Heart left ventricle (tissue), 16 donors: ENCODE measurements around the gene MORC1. TPM values are rescaled to one million over a fixed set of nuclear protein-coding genes. Genes with fewer than 3 reads are reported as not detected.

Experiments used
- ATAC-seq, 4 donors: fragments of 200-7000 bp; cut with Tn5 transposase; one replicate each; pipeline ENCODE4 v1.9.1; 2020 to 2022; ENCODE audit warnings: moderate library complexity in 4 of 4, mild to moderate bottlenecking in 3 of 4, moderate number of reproducible peaks in 1 of 4
- DNase-seq, 5 donors: peaks; one replicate each; pipeline ENCODE4 v3.0.0-alpha.2; 2020
- H3K27ac ChIP-seq, 12 donors: fragments of 200-600 bp; sonication (generic) in 4 of 12; one replicate each; pipeline versions ENCODE4 v1.5.0 to v1.8.0; 2016 to 2022; ENCODE audit warnings: mild to moderate bottlenecking in 2 of 12
- H3K27me3 ChIP-seq, 9 donors: fragments of 200-600 bp; sonication (generic) in 2 of 9; one replicate each; pipeline versions ENCODE4 v1.5.1 to v1.8.0; 2016 to 2022; ENCODE audit warnings: mild to moderate bottlenecking in 3 of 9
- H3K36me3 ChIP-seq, 9 donors: fragments of 200-600 bp; sonication (generic) in 2 of 9; one replicate each; pipeline versions ENCODE4 v1.5.0 to v1.8.0; 2018 to 2022; ENCODE audit warnings: mild to moderate bottlenecking in 2 of 9
- H3K4me1 ChIP-seq, 12 donors: fragments of 200-600 bp; sonication (generic) in 4 of 12; one replicate each; pipeline versions ENCODE4 v1.5.0 to v1.8.0; 2016 to 2022; ENCODE audit warnings: mild to moderate bottlenecking in 3 of 12
- H3K4me3 ChIP-seq, 12 donors: fragments of 200-600 bp; sonication (generic) in 4 of 12; one replicate each; pipeline versions ENCODE4 v1.5.0 to v1.8.0; 2017 to 2022; ENCODE audit warnings: mild to moderate bottlenecking in 9 of 12, moderate library complexity in 4 of 12
- H3K9me3 ChIP-seq, 12 donors: fragments of 200-600 bp; sonication (generic) in 4 of 12; one replicate each; pipeline versions ENCODE4 v1.5.0 to v1.8.0; 2016 to 2022; ENCODE audit warnings: mild to moderate bottlenecking in 1 of 12
- POLR2A ChIP-seq, 2 donors: fragments of 450-650 bp; IDR thresholded peaks; one replicate each; pipeline ENCODE4 v1.6.1; 2017; ENCODE audit warnings: antibody characterized with exemption in 2 of 2, mild to moderate bottlenecking in 2 of 2, moderate library complexity in 2 of 2
- WGBS, 4 donors: extraction: QIAGEN DNeasy Blood & Tissue Kit in 2 of 4; methylation state at CpG; one replicate each; pipeline versions ENCODE4 v1.1.5 to v1.1.7; 2013 to 2018; 5-methylcytosine and 5-hydroxymethylcytosine counted together
- intact Hi-C, 10 donors: fragments of 100-400 bp; cut with DNase I; formaldehyde crosslinking; loops; one replicate each; pipeline versions ENCODE4 v1.11.1 to v1.14.2; 2022
- polyA plus RNA-seq, 2 donors: library from polyadenylated mRNA; stranded (reverse); fragments of 200-250 nt; gene quantifications; one replicate each; pipeline ENCODE4 v1.2.3, GENCODE V29; 2013
- total RNA-seq, 9 donors: library from RNA; depleted of rRNA in 2 of 9; stranded (reverse); fragments of >200 nt in 2 of 9; fragmentation: NEBNext Ultra II Directional in 3 of 9; extraction: Animal tissue kit (Norgen Biotek cat#: 25700) in 3 of 9; gene quantifications; one replicate each; pipeline versions ENCODE4 v1.1.0 to v1.2.4, GENCODE V29; 2016 to 2023
- TF ChIP-seq, protein P1 (sequence below), 12 donors: fragments of 200-600 bp; sonication (generic) in 4 of 12; IDR thresholded peaks; one replicate each; pipeline versions ENCODE4 v1.5.0 to v1.8.0; 2018 to 2022; ENCODE audit warnings: antibody characterized with exemption in 12 of 12, mild to moderate bottlenecking in 5 of 12
- donor health status: ischemic (EF 13 %, LVEDD 7.1; RV severe dilation, severe dysfunction).
- donor health status: healthy with polysubstance abuse.
- donor health status: DM: no; HTN: yes; CAD: no.
- donor health status: DM: no; HTN: no; CAD: no.
- donor health status: ischemic (EF 25% LVEDD 6.9; RV normal size, moderate dysfunction).
- donor health status: ischemic (EF 25% LVEDD 5.7; RV mildly dilated, moderate dysfunction).
- donor health status: healthy.
- donor health status: DM: yes; HTN: yes; CAD: no.
- donor health status: ischemic (EF 35%, LVEDD 5.7; RV mildly dilated, moderate dysfunction).
- donor health status: nonischemic (EF 11% LVEDD 7.7; RV severe dilation, severe dysfunction).
- donor health status: DM: yes; HTN: yes; CAD: no.
- donor health status: PGD.
- donor health status: ischemic (EF 29% LVEDD 5.4; RV normal size, mild dysfunction).
- donor health status: nonischemic (EF 23%, LVEDD 6.1; RV moderate dilation, normal function).

The MORC1 gene
- total and polyA plus RNA-seq, 11 donors = not detected

DNA sequence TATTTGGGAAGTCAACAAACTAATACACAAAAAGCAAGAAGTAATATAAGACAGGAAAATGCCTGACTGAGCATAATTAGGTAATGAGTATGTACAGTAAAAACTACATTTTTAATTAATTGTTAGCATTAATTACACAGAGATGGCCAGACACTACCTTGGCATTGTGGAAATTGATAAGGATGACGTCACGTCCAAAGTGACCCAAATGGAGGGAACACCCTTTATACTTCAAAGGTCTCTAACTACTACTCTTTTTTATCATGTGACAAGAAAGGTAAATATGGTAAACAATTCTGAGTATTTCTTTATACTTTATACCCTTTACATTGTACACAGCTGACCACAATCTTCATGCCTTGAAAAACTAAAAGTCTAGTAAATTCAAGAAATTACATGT lies 141.9 kb downstream of the MORC1 start:
- Histone ChIP-seq H3K4me1 (no peaks in the 10 kb centered on the region), H3K4me3 (no peak overlapping the region), H3K36me3 (no peaks in the 10 kb centered on the region), H3K27me3 (no peaks in the 10 kb centered on the region), H3K9me3 (no peaks in the 10 kb centered on the region), H3K27ac (no peak overlapping the region)
- TF ChIP-seq POLR2A (IDR thresholded peaks at IDR 0.05) = no peak
- intact Hi-C loops = no loop called here
- WGBS, 4 donors = 39 to 93% (median 68%) methylated on average over 2 of the region's 2 CpGs
- ATAC-seq (no peak), DNase-seq (no peak)

DNA sequence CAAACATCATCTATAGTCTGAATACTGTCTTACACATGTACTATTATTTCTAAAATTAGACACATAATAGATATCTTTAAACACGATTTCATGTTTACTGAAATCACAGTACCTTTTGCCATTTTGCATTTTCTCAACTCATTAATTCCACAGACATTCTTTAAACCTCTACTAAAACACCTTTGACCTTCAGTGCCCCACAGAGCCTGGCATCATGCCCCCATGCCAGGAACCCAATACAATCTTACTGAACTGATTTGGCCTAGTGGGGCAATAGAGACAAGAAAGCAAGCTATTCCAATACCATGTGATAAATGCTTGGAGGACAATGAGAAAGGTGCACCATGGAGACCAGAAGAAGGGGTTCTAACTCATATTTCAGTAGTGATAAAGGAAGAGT lies 144.9 kb downstream of the MORC1 start:
- TF ChIP-seq POLR2A (IDR thresholded peaks at IDR 0.05) = no peak
- TF ChIP-seq, protein P1, sequence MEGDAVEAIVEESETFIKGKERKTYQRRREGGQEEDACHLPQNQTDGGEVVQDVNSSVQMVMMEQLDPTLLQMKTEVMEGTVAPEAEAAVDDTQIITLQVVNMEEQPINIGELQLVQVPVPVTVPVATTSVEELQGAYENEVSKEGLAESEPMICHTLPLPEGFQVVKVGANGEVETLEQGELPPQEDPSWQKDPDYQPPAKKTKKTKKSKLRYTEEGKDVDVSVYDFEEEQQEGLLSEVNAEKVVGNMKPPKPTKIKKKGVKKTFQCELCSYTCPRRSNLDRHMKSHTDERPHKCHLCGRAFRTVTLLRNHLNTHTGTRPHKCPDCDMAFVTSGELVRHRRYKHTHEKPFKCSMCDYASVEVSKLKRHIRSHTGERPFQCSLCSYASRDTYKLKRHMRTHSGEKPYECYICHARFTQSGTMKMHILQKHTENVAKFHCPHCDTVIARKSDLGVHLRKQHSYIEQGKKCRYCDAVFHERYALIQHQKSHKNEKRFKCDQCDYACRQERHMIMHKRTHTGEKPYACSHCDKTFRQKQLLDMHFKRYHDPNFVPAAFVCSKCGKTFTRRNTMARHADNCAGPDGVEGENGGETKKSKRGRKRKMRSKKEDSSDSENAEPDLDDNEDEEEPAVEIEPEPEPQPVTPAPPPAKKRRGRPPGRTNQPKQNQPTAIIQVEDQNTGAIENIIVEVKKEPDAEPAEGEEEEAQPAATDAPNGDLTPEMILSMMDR (IDR thresholded peaks at IDR 0.05) = no peak
- intact Hi-C loops = no loop called here
- H3K36me3 ChIP-seq = no peaks in the 10 kb centered on the region
- H3K4me1 ChIP-seq = no peaks in the 10 kb centered on the region
- H3K9me3 ChIP-seq = no peaks in the 10 kb centered on the region
- ATAC-seq (no peak), DNase-seq (no peak)
- H3K27me3 ChIP-seq = no peaks in the 10 kb centered on the region
- H3K4me3 ChIP-seq = no peak overlapping the region
- no peak overlapping the region for H3K27ac ChIP-seq
- WGBS, 4 donors = 68 to 76% (median 69%) methylated on average over 1 of the region's 1 CpG

DNA sequence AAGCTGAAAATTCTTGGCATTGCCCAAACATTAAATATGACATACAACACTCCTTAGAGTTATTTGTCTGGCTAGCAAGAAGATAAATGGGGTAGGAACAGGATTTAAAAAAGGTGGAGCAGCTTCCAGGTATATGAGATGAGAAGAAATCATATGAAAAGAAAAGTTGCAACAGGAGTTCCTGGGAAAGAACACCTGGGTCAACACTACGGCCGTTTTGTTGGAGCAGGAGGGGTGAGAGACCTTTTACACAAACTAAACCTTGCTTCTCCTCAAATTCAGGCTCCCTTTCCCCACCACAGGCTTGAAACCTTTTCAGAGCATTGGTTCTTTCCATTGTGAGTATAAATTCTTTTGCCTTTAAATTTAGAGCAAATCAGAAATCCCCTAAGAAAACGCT lies 145.5 kb downstream of the MORC1 start:
- Histone ChIP-seq H3K27ac (no peak overlapping the region), H3K9me3 (no peaks in the 10 kb centered on the region), H3K4me3 (no peak overlapping the region), H3K27me3 (no peaks in the 10 kb centered on the region), H3K4me1 (no peaks in the 10 kb centered on the region), H3K36me3 (no peaks in the 10 kb centered on the region)
- ATAC-seq (no peak), DNase-seq (no peak)
- 80 to 87% (median 84%) methylated on average over 3 of the region's 3 CpGs for WGBS, 4 donors
- intact Hi-C loops = no loop called here
- TF ChIP-seq, protein P1 (IDR thresholded peaks at IDR 0.05) = no peak
- no peak for TF ChIP-seq POLR2A (IDR thresholded peaks at IDR 0.05)

DNA sequence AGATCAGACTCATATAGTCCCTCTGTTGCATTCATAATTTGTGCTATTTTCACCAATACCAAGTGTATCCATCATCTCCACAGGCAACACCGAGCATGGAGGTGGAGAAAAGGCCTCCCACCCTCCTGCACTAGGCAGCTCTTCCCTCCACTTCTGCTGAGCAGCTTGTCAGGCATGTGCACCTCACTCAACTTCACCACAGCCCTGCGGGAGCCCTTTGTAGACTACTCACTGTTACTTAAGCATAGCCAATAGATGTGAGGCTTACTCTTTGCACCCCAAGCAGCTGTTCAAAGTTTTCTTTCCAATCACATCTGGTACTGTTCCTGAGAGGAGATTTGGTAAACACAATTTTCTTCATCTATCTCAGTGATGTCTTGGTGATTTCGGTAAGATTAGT lies 147.4 kb downstream of the MORC1 start:
- ATAC-seq (no peak), DNase-seq (no peak)
- intact Hi-C loops = no loop called here
- H3K27me3 ChIP-seq = no peaks in the 10 kb centered on the region
- H3K36me3 ChIP-seq = no peaks in the 10 kb centered on the region
- 54 to 56% (median 56%) methylated on average over 3 of the region's 3 CpGs for WGBS, 4 donors
- no peak overlapping the region for H3K27ac ChIP-seq
- no peaks in the 10 kb centered on the region for H3K4me1 ChIP-seq
- no peak overlapping the region for H3K4me3 ChIP-seq
- no peaks in the 10 kb centered on the region for H3K9me3 ChIP-seq
- no peak for TF ChIP-seq POLR2A (IDR thresholded peaks at IDR 0.05)
- TF ChIP-seq, protein P1 (IDR thresholded peaks at IDR 0.05) = no peak

DNA sequence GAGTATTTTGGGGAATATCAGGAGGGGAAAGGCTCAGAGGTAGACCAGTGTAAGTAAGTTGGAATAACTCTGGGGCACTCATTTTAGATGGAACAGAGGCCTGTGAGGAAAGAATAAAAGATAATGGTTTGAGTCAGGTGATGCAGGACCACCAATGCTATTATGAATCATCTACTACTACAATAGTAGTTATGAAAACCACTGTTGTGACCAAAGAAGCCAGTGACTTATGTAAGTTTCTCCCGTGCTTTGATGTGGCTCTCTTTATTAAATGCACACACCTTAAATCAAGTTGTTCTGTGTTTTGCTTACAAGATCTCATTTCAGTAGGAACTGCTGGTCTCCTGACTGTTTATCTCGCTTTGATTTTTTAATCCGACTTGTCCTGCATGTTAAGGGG lies 151.2 kb downstream of the MORC1 start:
- Histone ChIP-seq H3K9me3 (no peaks in the 10 kb centered on the region), H3K4me3 (no peak overlapping the region), H3K36me3 (no peaks in the 10 kb centered on the region), H3K27ac (no peak overlapping the region), H3K27me3 (no peaks in the 10 kb centered on the region), H3K4me1 (no peaks in the 10 kb centered on the region)
- no peak for TF ChIP-seq POLR2A (IDR thresholded peaks at IDR 0.05)
- TF ChIP-seq, protein P1 (IDR thresholded peaks at IDR 0.05) = no peak
- 49 to 90% (median 88%) methylated on average over 3 of the region's 3 CpGs for WGBS, 4 donors
- intact Hi-C loops = no loop called here
- ATAC-seq (no peak), DNase-seq (no peak)
